ENCODE results near the gene LY86. TPM values are rescaled to one million over a fixed set of nuclear protein-coding genes. Genes with fewer than 3 reads are reported as not detected.

LY86 gene
- total RNA-seq, 3 donors from 2014 or later (not counting 1 experiment from before 2014, with no cell fraction given): 2.0 to 5.1 (median 2.2) TPM

GRCh38 chr6:6681075-6681849 lies 92.7 kb downstream of the LY86 start:
- TF ChIP-seq CTCF (IDR thresholded peaks at IDR 0.05): no peak
- no peaks in the 10 kb centered on the region for H3K9me3 Mint-ChIP-seq
- intact Hi-C loops (cut with micrococcal nuclease): no loop called here
- 82% methylated on average over 10 of the region's 11 CpGs for WGBS (ENCODE audit: insufficient coverage)
- no peaks in the 10 kb centered on the region for H3K9me3 ChIP-seq (ENCODE audit: control insufficient read depth, insufficient read depth, low read length)
- H3K4me1 Mint-ChIP-seq: peaks cover 13 to 17% of the 10 kb centered on the region in 2 donors
- H3K36me3 ChIP-seq (ENCODE audit: control insufficient read depth, insufficient read depth, low read length): no peaks in the 10 kb centered on the region
- H3K27me3 ChIP-seq (ENCODE audit: control insufficient read depth, insufficient read depth, low read length): no peaks in the 10 kb centered on the region
- H3K4me1 ChIP-seq (ENCODE audit: control insufficient read depth, insufficient read depth, low read length): peaks cover 4% of the 10 kb centered on the region
- ATAC-seq: no peak
- H3K27ac Mint-ChIP-seq: no peak overlapping the region
- H3K4me3 ChIP-seq (ENCODE audit: low read length): no peak overlapping the region
- no peak for DNase-seq
- H3K27me3 Mint-ChIP-seq (ENCODE audit: low read depth in 2 of 2): peaks cover 0 to 4% of the 10 kb centered on the region in 2 donors
- H3K27ac ChIP-seq (ENCODE audit: low read length): no peak overlapping the region
- H3K4me3 Mint-ChIP-seq: no peak overlapping the region
- H3K36me3 Mint-ChIP-seq: no peaks in the 10 kb centered on the region

- no peak for ATAC-seq
- no peak for TF ChIP-seq CTCF (IDR thresholded peaks at IDR 0.05)
- Mint-ChIP-seq H3K27ac (no peak overlapping the region), H3K36me3 (no peaks in the 10 kb centered on the region), H3K4me1 (peaks cover 7 to 11% of the 10 kb centered on the region in 2 donors), H3K4me3 (no peak overlapping the region), H3K9me3 (no peaks in the 10 kb centered on the region), H3K27me3 (ENCODE audit: low read depth in 2 of 2) (peaks cover 0 to 4% of the 10 kb centered on the region in 2 donors)
- Histone ChIP-seq H3K27ac (ENCODE audit: low read length) (no peak overlapping the region), H3K36me3 (ENCODE audit: control insufficient read depth, insufficient read depth, low read length) (no peaks in the 10 kb centered on the region), H3K27me3 (ENCODE audit: control insufficient read depth, insufficient read depth, low read length) (no peaks in the 10 kb centered on the region), H3K4me1 (ENCODE audit: control insufficient read depth, insufficient read depth, low read length) (peaks cover 1% of the 10 kb centered on the region), H3K4me3 (ENCODE audit: low read length) (no peak overlapping the region), H3K9me3 (ENCODE audit: control insufficient read depth, insufficient read depth, low read length) (no peaks in the 10 kb centered on the region)
- 67% methylated on average over 2 of the region's 3 CpGs for WGBS (ENCODE audit: insufficient coverage)
- intact Hi-C loops (cut with micrococcal nuclease): no loop called here
- DNase-seq: no peak
These were observed 93.7 kb downstream of the LY86 start for GRCh38 chr6:6682225-6682624.

GRCh38 chr6:6683969-6684833 lies 95.7 kb downstream of the LY86 start:
- H3K4me1 Mint-ChIP-seq: peaks cover 16 to 17% of the 10 kb centered on the region in 2 donors
- TF ChIP-seq CTCF (IDR thresholded peaks at IDR 0.05): no peak
- 53% methylated on average over 13 of the region's 13 CpGs for WGBS (ENCODE audit: insufficient coverage)
- H3K27ac Mint-ChIP-seq: no peak overlapping the region
- no peak overlapping the region for H3K4me3 ChIP-seq (ENCODE audit: low read length)
- no peak overlapping the region for H3K4me3 Mint-ChIP-seq
- DNase-seq (peak in 1 of 2 donors; percentile 45), ATAC-seq (peak; percentile 62 to 76 (median 65))
- H3K9me3 ChIP-seq (ENCODE audit: control insufficient read depth, insufficient read depth, low read length): no peaks in the 10 kb centered on the region
- H3K27me3 Mint-ChIP-seq (ENCODE audit: low read depth in 2 of 2): peaks cover 0 to 10% of the 10 kb centered on the region in 2 donors
- no peaks in the 10 kb centered on the region for H3K9me3 Mint-ChIP-seq
- H3K36me3 ChIP-seq (ENCODE audit: control insufficient read depth, insufficient read depth, low read length): no peaks in the 10 kb centered on the region
- intact Hi-C loops (cut with micrococcal nuclease): no loop called here
- H3K4me1 ChIP-seq (ENCODE audit: control insufficient read depth, insufficient read depth, low read length): no peaks in the 10 kb centered on the region
- no peak overlapping the region for H3K27ac ChIP-seq (ENCODE audit: low read length)
- no peaks in the 10 kb centered on the region for H3K36me3 Mint-ChIP-seq
- H3K27me3 ChIP-seq (ENCODE audit: control insufficient read depth, insufficient read depth, low read length): no peaks in the 10 kb centered on the region

All from natural killer cell (primary cell).